GM12878 (cell line): Measurements from ENCODE around the gene SCYGR3. TPM values are rescaled to one million over a fixed set of nuclear protein-coding genes. Genes with fewer than 3 reads are reported as not detected.

Experiments
- CBFB ChIP-seq: IDR thresholded peaks from 2 replicates; pipeline ENCODE4 v1.6.1; 2016; ENCODE audit warnings: antibody characterized with exemption, low read depth
- CHD2 ChIP-seq: IDR thresholded peaks from 2 replicates; pipeline ENCODE4 v1.6.1; 2011; ENCODE audit warnings: low read depth, low read length, improper control_type of control experiment, borderline replicate concordance
- EZH2 ChIP-seq: IDR thresholded peaks from 2 replicates; pipeline ENCODE4 v1.6.1; 2012; ENCODE audit warnings: low read depth, mild to moderate bottlenecking, control low read depth, inconsistent platforms, low read length, borderline replicate concordance; ENCODE audit not compliant: control insufficient read depth
- HDAC6 ChIP-seq: fragments of 200-600 bp; sonication (generic); IDR thresholded peaks from one replicate; pipeline ENCODE4 v1.8.0; 2017; ENCODE audit warnings: antibody characterized with exemption; ENCODE audit not compliant: unreplicated experiment
- JUND ChIP-seq: IDR thresholded peaks from 2 replicates; pipeline ENCODE4 v1.6.1; 2012; ENCODE audit warnings: low read depth, mild to moderate bottlenecking, low read length, improper control_type of control experiment, moderate library complexity
- YBX1 ChIP-seq: fragments of 450-650 bp; IDR thresholded peaks from 2 replicates; pipeline ENCODE4 v1.6.1; 2016; ENCODE audit warnings: antibody characterized with exemption
- ZNF24 ChIP-seq: fragments of 450-650 bp; IDR thresholded peaks from 2 replicates; pipeline ENCODE4 v1.6.1; 2017; ENCODE audit warnings: antibody characterized with exemption, mild to moderate bottlenecking
- ZNF384 ChIP-seq: IDR thresholded peaks from 2 replicates; pipeline ENCODE4 v1.6.1; 2012; ENCODE audit warnings: low read depth, mild to moderate bottlenecking, low read length, improper control_type of control experiment, borderline replicate concordance
- polyA plus RNA-seq, 11 experiments: library from polyadenylated mRNA; depleted of rRNA in 4 of 11; unstranded in 6 of 11; stranded (reverse) in 5 of 11; fragments of >200 nt; fragmentation: Nextera tagmentation in 4 of 11; fragmentation: Illumina TruSeq in 1 of 11; extraction: Ambion mirVana in 4 of 11; extraction: Trizol in 1 of 11; gene quantifications; 1 replicate in 1 of 11; 2 replicates in 10 of 11; pipeline versions ENCODE4 v1.2.1 to v1.2.3, GENCODE V29; 2011 to 2016; ENCODE audit warnings: inconsistent platforms in 2 of 11, missing spikeins in 2 of 11, low read depth in 1 of 11
- total RNA-seq, 4 experiments: library from RNA; depleted of rRNA in 3 of 4; stranded (reverse); fragments of >200 nt in 3 of 4; fragmentation: Illumina TruSeq in 1 of 4; extraction: Trizol in 1 of 4; gene quantifications; 2 replicates each; pipeline versions ENCODE4 v1.2.1 to v1.2.3, GENCODE V29; 2013 to 2021
- TF ChIP-seq, protein P1 (sequence below): fragments of 450-650 bp; IDR thresholded peaks from 2 replicates; pipeline ENCODE4 v1.6.1; 2018; ENCODE audit warnings: mild to moderate bottlenecking, low read depth, moderate library complexity; ENCODE audit not compliant: partially characterized antibody
- TF ChIP-seq, protein P2 (sequence below): fragments of 450-650 bp; formaldehyde crosslinking; IDR thresholded peaks from 2 replicates; pipeline ENCODE4 v1.4.0; 2020; ENCODE audit warnings: mild to moderate bottlenecking, moderate library complexity
- TF ChIP-seq, protein P3 (sequence below): IDR thresholded peaks from 2 replicates; pipeline ENCODE4 v1.6.1; 2011; ENCODE audit warnings: mild to moderate bottlenecking, low read depth, low read length, moderate library complexity; ENCODE audit not compliant: insufficient replicate concordance
- TF ChIP-seq, protein P4 (sequence below): fragments of 450-650 bp; IDR thresholded peaks from 2 replicates; pipeline ENCODE4 v1.6.1; 2016; ENCODE audit warnings: mild to moderate bottlenecking
- TF ChIP-seq, protein P5 (sequence below): fragments of 450-650 bp; conservative IDR thresholded peaks from 2 replicates; pipeline ENCODE4 v1.6.1; 2017; ENCODE audit warnings: mild to moderate bottlenecking, moderate library complexity
- TF ChIP-seq, protein P6 (sequence below): IDR thresholded peaks from 2 replicates; pipeline ENCODE4 v1.6.1; 2012; ENCODE audit warnings: low read depth, low read length, improper control_type of control experiment

Gene SCYGR3
- total and polyA plus RNA-seq, 10 of the 15 experiments (the other 5 are each of a cell fraction or from before 2014, with no cell fraction given) = not detected

DNA sequence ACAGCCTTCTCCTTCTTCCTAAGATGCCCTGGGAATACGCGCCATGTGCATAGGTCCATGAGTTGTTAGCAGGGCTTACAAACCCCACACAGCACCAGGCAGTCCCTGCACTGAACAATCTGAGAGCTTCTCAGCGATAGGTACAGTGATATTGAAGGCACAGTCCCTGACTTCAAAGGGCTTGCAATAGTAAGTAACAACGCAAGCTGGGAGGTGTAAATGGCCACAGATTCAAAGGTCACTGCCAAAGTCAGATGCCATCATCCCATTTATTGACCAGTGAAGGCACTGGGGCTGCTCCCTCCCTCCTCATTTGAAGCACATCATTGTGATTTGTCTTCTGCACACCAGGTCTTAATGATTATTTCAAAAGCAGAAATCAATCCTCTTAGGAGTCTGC is 541 bp upstream of the SCYGR3 start (continued):
- TF ChIP-seq, protein P1, sequence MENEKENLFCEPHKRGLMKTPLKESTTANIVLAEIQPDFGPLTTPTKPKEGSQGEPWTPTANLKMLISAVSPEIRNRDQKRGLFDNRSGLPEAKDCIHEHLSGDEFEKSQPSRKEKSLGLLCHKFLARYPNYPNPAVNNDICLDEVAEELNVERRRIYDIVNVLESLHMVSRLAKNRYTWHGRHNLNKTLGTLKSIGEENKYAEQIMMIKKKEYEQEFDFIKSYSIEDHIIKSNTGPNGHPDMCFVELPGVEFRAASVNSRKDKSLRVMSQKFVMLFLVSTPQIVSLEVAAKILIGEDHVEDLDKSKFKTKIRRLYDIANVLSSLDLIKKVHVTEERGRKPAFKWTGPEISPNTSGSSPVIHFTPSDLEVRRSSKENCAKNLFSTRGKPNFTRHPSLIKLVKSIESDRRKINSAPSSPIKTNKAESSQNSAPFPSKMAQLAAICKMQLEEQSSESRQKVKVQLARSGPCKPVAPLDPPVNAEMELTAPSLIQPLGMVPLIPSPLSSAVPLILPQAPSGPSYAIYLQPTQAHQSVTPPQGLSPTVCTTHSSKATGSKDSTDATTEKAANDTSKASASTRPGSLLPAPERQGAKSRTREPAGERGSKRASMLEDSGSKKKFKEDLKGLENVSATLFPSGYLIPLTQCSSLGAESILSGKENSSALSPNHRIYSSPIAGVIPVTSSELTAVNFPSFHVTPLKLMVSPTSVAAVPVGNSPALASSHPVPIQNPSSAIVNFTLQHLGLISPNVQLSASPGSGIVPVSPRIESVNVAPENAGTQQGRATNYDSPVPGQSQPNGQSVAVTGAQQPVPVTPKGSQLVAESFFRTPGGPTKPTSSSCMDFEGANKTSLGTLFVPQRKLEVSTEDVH = no peak
- TF ChIP-seq JUND (no peak), CBFB (no peak), HDAC6 (no peak), YBX1 (no peak), ZNF384 (no peak), EZH2 (no peak), ZNF24 (no peak), CHD2 (no peak)
- TF ChIP-seq, protein P2, sequence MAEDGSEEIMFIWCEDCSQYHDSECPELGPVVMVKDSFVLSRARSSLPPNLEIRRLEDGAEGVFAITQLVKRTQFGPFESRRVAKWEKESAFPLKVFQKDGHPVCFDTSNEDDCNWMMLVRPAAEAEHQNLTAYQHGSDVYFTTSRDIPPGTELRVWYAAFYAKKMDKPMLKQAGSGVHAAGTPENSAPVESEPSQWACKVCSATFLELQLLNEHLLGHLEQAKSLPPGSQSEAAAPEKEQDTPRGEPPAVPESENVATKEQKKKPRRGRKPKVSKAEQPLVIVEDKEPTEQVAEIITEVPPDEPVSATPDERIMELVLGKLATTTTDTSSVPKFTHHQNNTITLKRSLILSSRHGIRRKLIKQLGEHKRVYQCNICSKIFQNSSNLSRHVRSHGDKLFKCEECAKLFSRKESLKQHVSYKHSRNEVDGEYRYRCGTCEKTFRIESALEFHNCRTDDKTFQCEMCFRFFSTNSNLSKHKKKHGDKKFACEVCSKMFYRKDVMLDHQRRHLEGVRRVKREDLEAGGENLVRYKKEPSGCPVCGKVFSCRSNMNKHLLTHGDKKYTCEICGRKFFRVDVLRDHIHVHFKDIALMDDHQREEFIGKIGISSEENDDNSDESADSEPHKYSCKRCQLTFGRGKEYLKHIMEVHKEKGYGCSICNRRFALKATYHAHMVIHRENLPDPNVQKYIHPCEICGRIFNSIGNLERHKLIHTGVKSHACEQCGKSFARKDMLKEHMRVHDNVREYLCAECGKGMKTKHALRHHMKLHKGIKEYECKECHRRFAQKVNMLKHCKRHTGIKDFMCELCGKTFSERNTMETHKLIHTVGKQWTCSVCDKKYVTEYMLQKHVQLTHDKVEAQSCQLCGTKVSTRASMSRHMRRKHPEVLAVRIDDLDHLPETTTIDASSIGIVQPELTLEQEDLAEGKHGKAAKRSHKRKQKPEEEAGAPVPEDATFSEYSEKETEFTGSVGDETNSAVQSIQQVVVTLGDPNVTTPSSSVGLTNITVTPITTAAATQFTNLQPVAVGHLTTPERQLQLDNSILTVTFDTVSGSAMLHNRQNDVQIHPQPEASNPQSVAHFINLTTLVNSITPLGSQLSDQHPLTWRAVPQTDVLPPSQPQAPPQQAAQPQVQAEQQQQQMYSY = no peak
- TF ChIP-seq, protein P3, sequence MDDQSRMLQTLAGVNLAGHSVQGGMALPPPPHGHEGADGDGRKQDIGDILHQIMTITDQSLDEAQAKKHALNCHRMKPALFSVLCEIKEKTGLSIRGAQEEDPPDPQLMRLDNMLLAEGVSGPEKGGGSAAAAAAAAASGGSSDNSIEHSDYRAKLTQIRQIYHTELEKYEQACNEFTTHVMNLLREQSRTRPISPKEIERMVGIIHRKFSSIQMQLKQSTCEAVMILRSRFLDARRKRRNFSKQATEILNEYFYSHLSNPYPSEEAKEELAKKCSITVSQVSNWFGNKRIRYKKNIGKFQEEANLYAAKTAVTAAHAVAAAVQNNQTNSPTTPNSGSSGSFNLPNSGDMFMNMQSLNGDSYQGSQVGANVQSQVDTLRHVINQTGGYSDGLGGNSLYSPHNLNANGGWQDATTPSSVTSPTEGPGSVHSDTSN = no peak
- TF ChIP-seq, protein P4, sequence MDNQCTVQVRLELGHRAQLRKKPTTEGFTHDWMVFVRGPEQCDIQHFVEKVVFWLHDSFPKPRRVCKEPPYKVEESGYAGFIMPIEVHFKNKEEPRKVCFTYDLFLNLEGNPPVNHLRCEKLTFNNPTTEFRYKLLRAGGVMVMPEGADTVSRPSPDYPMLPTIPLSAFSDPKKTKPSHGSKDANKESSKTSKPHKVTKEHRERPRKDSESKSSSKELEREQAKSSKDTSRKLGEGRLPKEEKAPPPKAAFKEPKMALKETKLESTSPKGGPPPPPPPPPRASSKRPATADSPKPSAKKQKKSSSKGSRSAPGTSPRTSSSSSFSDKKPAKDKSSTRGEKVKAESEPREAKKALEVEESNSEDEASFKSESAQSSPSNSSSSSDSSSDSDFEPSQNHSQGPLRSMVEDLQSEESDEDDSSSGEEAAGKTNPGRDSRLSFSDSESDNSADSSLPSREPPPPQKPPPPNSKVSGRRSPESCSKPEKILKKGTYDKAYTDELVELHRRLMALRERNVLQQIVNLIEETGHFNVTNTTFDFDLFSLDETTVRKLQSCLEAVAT = no peak
- TF ChIP-seq, protein P5, sequence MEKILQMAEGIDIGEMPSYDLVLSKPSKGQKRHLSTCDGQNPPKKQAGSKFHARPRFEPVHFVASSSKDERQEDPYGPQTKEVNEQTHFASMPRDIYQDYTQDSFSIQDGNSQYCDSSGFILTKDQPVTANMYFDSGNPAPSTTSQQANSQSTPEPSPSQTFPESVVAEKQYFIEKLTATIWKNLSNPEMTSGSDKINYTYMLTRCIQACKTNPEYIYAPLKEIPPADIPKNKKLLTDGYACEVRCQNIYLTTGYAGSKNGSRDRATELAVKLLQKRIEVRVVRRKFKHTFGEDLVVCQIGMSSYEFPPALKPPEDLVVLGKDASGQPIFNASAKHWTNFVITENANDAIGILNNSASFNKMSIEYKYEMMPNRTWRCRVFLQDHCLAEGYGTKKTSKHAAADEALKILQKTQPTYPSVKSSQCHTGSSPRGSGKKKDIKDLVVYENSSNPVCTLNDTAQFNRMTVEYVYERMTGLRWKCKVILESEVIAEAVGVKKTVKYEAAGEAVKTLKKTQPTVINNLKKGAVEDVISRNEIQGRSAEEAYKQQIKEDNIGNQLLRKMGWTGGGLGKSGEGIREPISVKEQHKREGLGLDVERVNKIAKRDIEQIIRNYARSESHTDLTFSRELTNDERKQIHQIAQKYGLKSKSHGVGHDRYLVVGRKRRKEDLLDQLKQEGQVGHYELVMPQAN = no peak
- TF ChIP-seq, protein P6, sequence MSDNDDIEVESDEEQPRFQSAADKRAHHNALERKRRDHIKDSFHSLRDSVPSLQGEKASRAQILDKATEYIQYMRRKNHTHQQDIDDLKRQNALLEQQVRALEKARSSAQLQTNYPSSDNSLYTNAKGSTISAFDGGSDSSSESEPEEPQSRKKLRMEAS = no peak
